HEK293 (cell line): ENCODE data around the gene CSMD2.

Experiments
- CTCF ChIA-PET: fragments of 350-600 bp; formaldehyde crosslinking; extraction: SDS; loops from one replicate; lab custom pipeline; 2021; ENCODE audit warnings: antibody characterized with exemption; lab: Yijun Ruan, JAX
- POLR2A ChIA-PET: fragments of 300-600 bp; formaldehyde crosslinking; extraction: SDS; loops from one replicate; lab custom pipeline; 2020; ENCODE audit warnings: antibody characterized with exemption, inconsistent platforms; lab: Yijun Ruan, JAX
- H3K27ac ChIP-seq: fragments of 200-500 bp; sonication (Bioruptor generic); 2 replicates; pipeline ENCODE4 v1.5.1; 2014; ENCODE audit warnings: low read depth, low read length, control low read depth, inconsistent platforms; ENCODE audit errors: extremely low read depth
- H3K36me3 ChIP-seq, 2 experiments: fragments of 200-500 bp in 1 of 2; sonication (Bioruptor generic) in 1 of 2; 1 replicate in 1 of 2; 2 replicates in 1 of 2; pipeline ENCODE4 v1.5.1; 2014 to 2017; ENCODE audit warnings: inconsistent platforms in 2 of 2, low read length in 2 of 2; ENCODE audit not compliant: control insufficient read depth in 2 of 2, insufficient read depth in 1 of 2
- H3K4me1 ChIP-seq: fragments of 200-500 bp; sonication (Bioruptor generic); 2 replicates; pipeline ENCODE4 v1.5.1; 2014; ENCODE audit warnings: mild to moderate bottlenecking, low read length, inconsistent platforms; ENCODE audit not compliant: control insufficient read depth, insufficient read depth
- H3K4me3 ChIP-seq: 2 replicates; pipeline ENCODE4 v1.5.1; 2011; ENCODE audit warnings: low read depth, mild to moderate bottlenecking, control low read depth, low read length, moderate library complexity
- H3K9me3 ChIP-seq: fragments of 200-500 bp; sonication (Bioruptor generic); 2 replicates; pipeline ENCODE4 v1.5.1; 2014; ENCODE audit warnings: low read depth, low read length, inconsistent platforms; ENCODE audit not compliant: control insufficient read depth, insufficient read depth
- EGR2 ChIP-seq: fragments of 450-650 bp; formaldehyde crosslinking; IDR thresholded peaks from 2 replicates; pipeline ENCODE4 v1.5.1; 2016; ENCODE audit warnings: low read depth, missing biosample characterization, missing genetic modification characterization
- GFI1B ChIP-seq: fragments of 450-650 bp; formaldehyde crosslinking; IDR thresholded peaks from 2 replicates; pipeline ENCODE4 v1.5.1; 2016; ENCODE audit warnings: missing biosample characterization, missing genetic modification characterization
- GLI4 ChIP-seq: fragments of 450-650 bp; formaldehyde crosslinking; IDR thresholded peaks from 2 replicates; pipeline ENCODE4 v1.5.1; 2016; ENCODE audit warnings: missing biosample characterization, missing genetic modification characterization
- SETDB1 ChIP-seq: IDR thresholded peaks from one replicate; pipeline ENCODE4 v1.6.1; 2017; ENCODE audit warnings: mild to moderate bottlenecking, low read length, moderate library complexity, mixed read lengths; ENCODE audit not compliant: insufficient read length
- TCF7L2 ChIP-seq: IDR thresholded peaks from 2 replicates; pipeline ENCODE4 v1.6.1; 2011; ENCODE audit warnings: low read depth, mild to moderate bottlenecking, inconsistent platforms, low read length, moderate library complexity, borderline replicate concordance
- WT1 ChIP-seq: fragments of 450-650 bp; formaldehyde crosslinking; IDR thresholded peaks from 2 replicates; pipeline ENCODE4 v1.5.1; 2016; ENCODE audit warnings: missing biosample characterization, missing genetic modification characterization
- ZNF121 ChIP-seq: fragments of 450-650 bp; formaldehyde crosslinking; IDR thresholded peaks from 2 replicates; pipeline ENCODE4 v1.5.1; 2016; ENCODE audit warnings: missing biosample characterization, missing genetic modification characterization
- ZNF169 ChIP-seq: fragments of 450-650 bp; formaldehyde crosslinking; IDR thresholded peaks from 2 replicates; pipeline ENCODE4 v1.5.1; 2016; ENCODE audit warnings: missing biosample characterization, missing genetic modification characterization
- ZNF423 ChIP-seq: fragments of 450-650 bp; formaldehyde crosslinking; IDR thresholded peaks from 2 replicates; pipeline ENCODE4 v1.5.1; 2016; ENCODE audit warnings: missing biosample characterization, missing genetic modification characterization
- ZNF426 ChIP-seq: fragments of 450-650 bp; formaldehyde crosslinking; IDR thresholded peaks from 2 replicates; pipeline ENCODE4 v1.5.1; 2017; ENCODE audit warnings: missing biosample characterization, missing genetic modification characterization, mild to moderate bottlenecking, inconsistent platforms, moderate library complexity
- ZNF654 ChIP-seq: fragments of 450-650 bp; formaldehyde crosslinking; IDR thresholded peaks from 2 replicates; pipeline ENCODE4 v1.5.1; 2016; ENCODE audit warnings: low read depth, missing biosample characterization, missing genetic modification characterization
- ZNF747 ChIP-seq: fragments of 450-650 bp; formaldehyde crosslinking; IDR thresholded peaks from 2 replicates; pipeline ENCODE4 v1.5.1; 2016; ENCODE audit warnings: missing biosample characterization, missing genetic modification characterization
- ZSCAN30 ChIP-seq: fragments of 450-650 bp; IDR thresholded peaks from 2 replicates; pipeline ENCODE4 v1.5.1; 2018; ENCODE audit warnings: missing biosample characterization, mild to moderate bottlenecking, missing genetic modification characterization, moderate library complexity
- TF ChIP-seq, protein P1 (sequence below): fragments of 450-650 bp; formaldehyde crosslinking; IDR thresholded peaks from 2 replicates; pipeline ENCODE4 v1.5.1; 2016; ENCODE audit warnings: missing biosample characterization, missing genetic modification characterization
- TF ChIP-seq, protein P2 (sequence below): fragments of 450-650 bp; formaldehyde crosslinking; IDR thresholded peaks from 2 replicates; pipeline ENCODE4 v1.5.1; 2016; ENCODE audit warnings: missing biosample characterization, missing genetic modification characterization
- TF ChIP-seq, protein P3 (sequence below): fragments of 450-650 bp; formaldehyde crosslinking; IDR thresholded peaks from 2 replicates; pipeline ENCODE4 v1.5.1; 2016; ENCODE audit warnings: missing biosample characterization, missing genetic modification characterization
- TF ChIP-seq, protein P4 (sequence below): fragments of 450-650 bp; formaldehyde crosslinking; IDR thresholded peaks from 2 replicates; pipeline ENCODE4 v1.5.1; 2017; ENCODE audit warnings: missing biosample characterization, missing genetic modification characterization
- TF ChIP-seq, protein P5 (sequence below): fragments of 450-650 bp; formaldehyde crosslinking; IDR thresholded peaks from 2 replicates; pipeline ENCODE4 v1.5.1; 2016; ENCODE audit warnings: missing biosample characterization, missing genetic modification characterization
- TF ChIP-seq, protein P6 (sequence below): fragments of 450-650 bp; formaldehyde crosslinking; IDR thresholded peaks from 2 replicates; pipeline ENCODE4 v1.5.1; 2017; ENCODE audit warnings: missing biosample characterization, mild to moderate bottlenecking, missing genetic modification characterization, moderate library complexity
- TF ChIP-seq, protein P7 (sequence below): IDR thresholded peaks from 2 replicates; pipeline ENCODE4 v1.6.1; 2011; ENCODE audit warnings: mild to moderate bottlenecking, low read depth, low read length, borderline replicate concordance

CSMD2 gene

DNA sequence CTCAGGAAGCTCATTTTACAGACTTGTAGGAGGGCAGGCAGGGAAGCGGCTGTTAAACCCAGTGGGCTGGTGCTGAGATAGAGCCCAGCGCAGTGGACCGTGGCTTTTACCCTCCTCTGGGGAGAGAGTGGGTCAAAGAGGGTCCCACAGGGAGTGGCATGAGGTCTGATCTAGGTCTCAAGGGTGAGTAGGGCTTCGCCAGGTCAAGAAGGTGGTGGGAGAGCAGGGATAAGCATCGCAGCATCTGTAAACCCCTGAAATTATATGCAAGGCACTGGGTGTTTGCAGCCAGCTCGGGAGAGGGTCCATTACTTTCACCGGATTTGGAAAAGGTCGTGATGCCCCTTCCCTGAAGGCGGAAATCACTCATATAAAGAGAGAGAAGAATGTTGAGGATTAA lies 603.5 kb downstream of the CSMD2 start (continued):
- TF ChIP-seq ZNF121 (tag by site-specific recombination) (no peak), ZNF747 (tag by site-specific recombination) (no peak), EGR2 (tag by site-specific recombination) (no peak), WT1 (tag by site-specific recombination) (no peak)
- TF ChIP-seq, protein P1, sequence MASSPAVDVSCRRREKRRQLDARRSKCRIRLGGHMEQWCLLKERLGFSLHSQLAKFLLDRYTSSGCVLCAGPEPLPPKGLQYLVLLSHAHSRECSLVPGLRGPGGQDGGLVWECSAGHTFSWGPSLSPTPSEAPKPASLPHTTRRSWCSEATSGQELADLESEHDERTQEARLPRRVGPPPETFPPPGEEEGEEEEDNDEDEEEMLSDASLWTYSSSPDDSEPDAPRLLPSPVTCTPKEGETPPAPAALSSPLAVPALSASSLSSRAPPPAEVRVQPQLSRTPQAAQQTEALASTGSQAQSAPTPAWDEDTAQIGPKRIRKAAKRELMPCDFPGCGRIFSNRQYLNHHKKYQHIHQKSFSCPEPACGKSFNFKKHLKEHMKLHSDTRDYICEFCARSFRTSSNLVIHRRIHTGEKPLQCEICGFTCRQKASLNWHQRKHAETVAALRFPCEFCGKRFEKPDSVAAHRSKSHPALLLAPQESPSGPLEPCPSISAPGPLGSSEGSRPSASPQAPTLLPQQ (tag by site-specific recombination), result no peak
- TF ChIP-seq, protein P2, sequence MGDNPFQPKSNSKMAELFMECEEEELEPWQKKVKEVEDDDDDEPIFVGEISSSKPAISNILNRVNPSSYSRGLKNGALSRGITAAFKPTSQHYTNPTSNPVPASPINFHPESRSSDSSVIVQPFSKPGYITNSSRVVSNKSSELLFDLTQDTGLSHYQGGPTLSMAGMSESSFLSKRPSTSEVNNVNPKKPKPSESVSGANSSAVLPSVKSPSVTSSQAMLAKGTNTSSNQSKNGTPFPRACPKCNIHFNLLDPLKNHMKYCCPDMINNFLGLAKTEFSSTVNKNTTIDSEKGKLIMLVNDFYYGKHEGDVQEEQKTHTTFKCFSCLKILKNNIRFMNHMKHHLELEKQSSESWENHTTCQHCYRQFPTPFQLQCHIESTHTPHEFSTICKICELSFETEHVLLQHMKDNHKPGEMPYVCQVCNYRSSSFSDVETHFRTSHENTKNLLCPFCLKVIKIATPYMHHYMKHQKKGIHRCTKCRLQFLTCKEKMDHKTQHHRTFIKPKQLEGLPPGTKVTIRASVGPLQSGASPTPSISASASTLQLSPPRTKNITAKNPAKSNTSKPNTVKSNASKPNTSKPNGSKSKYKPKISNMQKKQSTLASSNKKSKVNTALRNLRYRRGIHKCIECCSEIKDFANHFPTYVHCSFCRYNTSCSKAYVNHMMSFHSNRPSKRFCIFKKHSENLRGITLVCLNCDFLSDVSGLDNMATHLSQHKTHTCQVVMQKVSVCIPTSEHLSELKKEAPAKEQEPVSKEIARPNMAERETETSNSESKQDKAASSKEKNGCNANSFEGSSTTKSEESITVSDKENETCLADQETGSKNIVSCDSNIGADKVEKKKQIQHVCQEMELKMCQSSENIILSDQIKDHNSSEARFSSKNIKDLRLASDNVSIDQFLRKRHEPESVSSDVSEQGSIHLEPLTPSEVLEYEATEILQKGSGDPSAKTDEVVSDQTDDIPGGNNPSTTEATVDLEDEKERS (tag by site-specific recombination), result no peak

DNA sequence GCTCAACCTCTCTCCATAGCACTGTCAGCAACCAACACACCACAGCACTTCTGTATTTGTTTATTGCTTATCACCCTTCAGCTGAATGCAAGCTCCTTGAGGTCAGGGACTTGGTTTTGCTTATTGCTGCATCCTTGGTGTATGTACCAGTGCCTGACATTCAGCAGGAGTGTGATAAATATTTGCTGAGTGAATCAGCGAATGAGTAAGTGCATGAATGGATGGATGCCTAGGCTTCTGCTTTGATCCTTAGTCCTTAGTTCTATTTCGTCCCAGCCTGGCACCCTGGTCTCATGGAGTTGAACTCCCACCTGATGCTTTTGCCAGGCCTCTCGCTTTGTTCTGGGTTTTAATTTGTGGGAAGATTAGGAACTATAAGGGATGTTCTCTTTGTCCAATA lies 604.4 kb downstream of the CSMD2 start:
- CTCF ChIA-PET, result interaction anchor here (0.5 kb wide), 1 partner anchor 85 kb away, joined by 4 read pairs; no protein-coding TSS in a partner anchor
- no peak overlapping the region for H3K4me3 ChIP-seq
- POLR2A ChIA-PET, result no interaction called here
- H3K36me3 ChIP-seq, result no peaks in the 10 kb centered on the region
- TF ChIP-seq ZNF423 (tag by site-specific recombination) (no peak), ZNF169 (tag by site-specific recombination) (no peak), GLI4 (tag by site-specific recombination) (no peak), GFI1B (no peak), SETDB1 (no peak), ZNF426 (tag by site-specific recombination) (no peak)
- TF ChIP-seq, protein P3, sequence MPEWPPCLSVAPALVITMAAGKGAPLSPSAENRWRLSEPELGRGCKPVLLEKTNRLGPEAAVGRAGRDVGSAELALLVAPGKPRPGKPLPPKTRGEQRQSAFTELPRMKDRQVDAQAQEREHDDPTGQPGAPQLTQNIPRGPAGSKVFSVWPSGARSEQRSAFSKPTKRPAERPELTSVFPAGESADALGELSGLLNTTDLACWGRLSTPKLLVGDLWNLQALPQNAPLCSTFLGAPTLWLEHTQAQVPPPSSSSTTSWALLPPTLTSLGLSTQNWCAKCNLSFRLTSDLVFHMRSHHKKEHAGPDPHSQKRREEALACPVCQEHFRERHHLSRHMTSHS, result no peak
- TF ChIP-seq, protein P4, sequence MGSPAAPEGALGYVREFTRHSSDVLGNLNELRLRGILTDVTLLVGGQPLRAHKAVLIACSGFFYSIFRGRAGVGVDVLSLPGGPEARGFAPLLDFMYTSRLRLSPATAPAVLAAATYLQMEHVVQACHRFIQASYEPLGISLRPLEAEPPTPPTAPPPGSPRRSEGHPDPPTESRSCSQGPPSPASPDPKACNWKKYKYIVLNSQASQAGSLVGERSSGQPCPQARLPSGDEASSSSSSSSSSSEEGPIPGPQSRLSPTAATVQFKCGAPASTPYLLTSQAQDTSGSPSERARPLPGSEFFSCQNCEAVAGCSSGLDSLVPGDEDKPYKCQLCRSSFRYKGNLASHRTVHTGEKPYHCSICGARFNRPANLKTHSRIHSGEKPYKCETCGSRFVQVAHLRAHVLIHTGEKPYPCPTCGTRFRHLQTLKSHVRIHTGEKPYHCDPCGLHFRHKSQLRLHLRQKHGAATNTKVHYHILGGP (tag by site-specific recombination), result no peak
- no peaks in the 10 kb centered on the region for H3K9me3 ChIP-seq
- no peak overlapping the region for H3K27ac ChIP-seq
- H3K4me1 ChIP-seq, result no peaks in the 10 kb centered on the region

DNA sequence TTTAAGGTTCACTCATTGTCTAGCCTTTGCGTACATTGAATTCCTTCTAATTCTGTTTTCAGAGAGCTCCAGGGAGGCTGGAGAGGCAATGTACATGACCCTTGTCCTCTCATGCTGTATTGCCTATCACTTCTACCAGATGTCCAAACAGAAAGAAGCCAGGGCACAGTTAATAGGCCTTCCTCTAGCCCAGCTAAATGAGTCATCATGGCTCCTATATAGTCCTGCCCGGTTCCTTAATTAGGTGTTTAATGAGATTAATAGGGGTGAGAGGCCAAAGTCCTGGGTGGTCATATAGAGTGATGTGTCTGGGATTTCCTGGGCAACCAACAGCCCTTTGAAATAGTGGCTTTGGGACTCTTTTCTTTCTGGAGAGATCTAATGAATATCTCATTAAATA lies 616.3 kb downstream of the CSMD2 start:
- TF ChIP-seq, protein P5, sequence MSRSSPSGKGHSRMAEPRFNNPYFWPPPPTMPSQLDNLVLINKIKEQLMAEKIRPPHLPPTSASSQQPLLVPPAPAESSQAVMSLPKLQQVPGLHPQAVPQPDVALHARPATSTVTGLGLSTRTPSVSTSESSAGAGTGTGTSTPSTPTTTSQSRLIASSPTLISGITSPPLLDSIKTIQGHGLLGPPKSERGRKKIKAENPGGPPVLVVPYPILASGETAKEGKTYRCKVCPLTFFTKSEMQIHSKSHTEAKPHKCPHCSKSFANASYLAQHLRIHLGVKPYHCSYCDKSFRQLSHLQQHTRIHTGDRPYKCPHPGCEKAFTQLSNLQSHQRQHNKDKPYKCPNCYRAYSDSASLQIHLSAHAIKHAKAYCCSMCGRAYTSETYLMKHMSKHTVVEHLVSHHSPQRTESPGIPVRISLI (tag by site-specific recombination), result no peak
- TF ChIP-seq, protein P6, sequence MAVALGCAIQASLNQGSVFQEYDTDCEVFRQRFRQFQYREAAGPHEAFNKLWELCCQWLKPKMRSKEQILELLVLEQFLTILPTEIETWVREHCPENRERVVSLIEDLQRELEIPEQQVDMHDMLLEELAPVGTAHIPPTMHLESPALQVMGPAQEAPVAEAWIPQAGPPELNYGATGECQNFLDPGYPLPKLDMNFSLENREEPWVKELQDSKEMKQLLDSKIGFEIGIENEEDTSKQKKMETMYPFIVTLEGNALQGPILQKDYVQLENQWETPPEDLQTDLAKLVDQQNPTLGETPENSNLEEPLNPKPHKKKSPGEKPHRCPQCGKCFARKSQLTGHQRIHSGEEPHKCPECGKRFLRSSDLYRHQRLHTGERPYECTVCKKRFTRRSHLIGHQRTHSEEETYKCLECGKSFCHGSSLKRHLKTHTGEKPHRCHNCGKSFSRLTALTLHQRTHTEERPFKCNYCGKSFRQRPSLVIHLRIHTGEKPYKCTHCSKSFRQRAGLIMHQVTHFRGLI (tag by site-specific recombination), result no peak
- TF ChIP-seq ZNF654 (no peak), TCF7L2 (no peak), ZSCAN30 (tag by site-specific recombination) (no peak)
- TF ChIP-seq, protein P7, sequence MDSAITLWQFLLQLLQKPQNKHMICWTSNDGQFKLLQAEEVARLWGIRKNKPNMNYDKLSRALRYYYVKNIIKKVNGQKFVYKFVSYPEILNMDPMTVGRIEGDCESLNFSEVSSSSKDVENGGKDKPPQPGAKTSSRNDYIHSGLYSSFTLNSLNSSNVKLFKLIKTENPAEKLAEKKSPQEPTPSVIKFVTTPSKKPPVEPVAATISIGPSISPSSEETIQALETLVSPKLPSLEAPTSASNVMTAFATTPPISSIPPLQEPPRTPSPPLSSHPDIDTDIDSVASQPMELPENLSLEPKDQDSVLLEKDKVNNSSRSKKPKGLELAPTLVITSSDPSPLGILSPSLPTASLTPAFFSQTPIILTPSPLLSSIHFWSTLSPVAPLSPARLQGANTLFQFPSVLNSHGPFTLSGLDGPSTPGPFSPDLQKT, result no peak
- TF ChIP-seq, all 188 proteins: peak for 0
- ChIA-PET POLR2A (no interaction called here), CTCF (no interaction called here)
- H3K9me3 ChIP-seq, result no peaks in the 10 kb centered on the region; the same call in 1 of the 2 replicates
- H3K27ac ChIP-seq, result no peak overlapping the region
- H3K4me3 ChIP-seq, result no peak overlapping the region
- no peaks in the 10 kb centered on the region for H3K36me3 ChIP-seq
- no peaks in the 10 kb centered on the region for H3K4me1 ChIP-seq
